Neural progenitor cell (in vitro differentiated cells): Measurements from ENCODE around the gene STX8. TPM values are rescaled to one million over a fixed set of nuclear protein-coding genes. Genes with fewer than 3 reads are reported as not detected.

Source experiments
- DNase-seq: peaks from one replicate; pipeline ENCODE4 v3.0.0-alpha.2; 2016; ENCODE audit warnings: low spot score
- H2AFZ ChIP-seq: fragments of 200-600 bp; sonication (generic); replicated peaks from 2 replicates; pipeline ENCODE4 v1.6.1; 2016; ENCODE audit warnings: antibody characterized with exemption
- H3F3A ChIP-seq: fragments of 200-600 bp; sonication (generic); 2 replicates; pipeline ENCODE4 v1.6.1; 2016; ENCODE audit warnings: antibody characterized with exemption, low read depth
- H3K27ac ChIP-seq: fragments of 200-600 bp; sonication (generic); 2 replicates; pipeline ENCODE4 v1.5.1; 2016; ENCODE audit warnings: mild to moderate bottlenecking
- H3K27me3 ChIP-seq: fragments of 200-600 bp; sonication (generic); 2 replicates; pipeline ENCODE4 v1.6.1; 2016; ENCODE audit warnings: mild to moderate bottlenecking, moderate library complexity
- H3K36me3 ChIP-seq: fragments of 200-600 bp; sonication (generic); 2 replicates; pipeline ENCODE4 v1.5.1; 2016
- H3K4me1 ChIP-seq: fragments of 200-600 bp; sonication (generic); 2 replicates; pipeline ENCODE4 v1.6.1; 2016; ENCODE audit warnings: mixed run types
- H3K4me2 ChIP-seq: fragments of 200-600 bp; sonication (generic); 2 replicates; pipeline ENCODE4 v1.6.1; 2016
- H3K4me3 ChIP-seq: fragments of 200-600 bp; sonication (generic); 2 replicates; pipeline ENCODE4 v1.5.1; 2016
- H3K79me2 ChIP-seq: fragments of 200-600 bp; sonication (generic); 2 replicates; pipeline ENCODE4 v1.6.1; 2016; ENCODE audit warnings: low read depth
- H3K9ac ChIP-seq: fragments of 200-600 bp; sonication (generic); 2 replicates; pipeline ENCODE4 v1.6.1; 2016
- H3K9me3 ChIP-seq: fragments of 200-600 bp; sonication (generic); 2 replicates; pipeline ENCODE4 v1.5.1; 2016; ENCODE audit warnings: low read depth
- H4K20me1 ChIP-seq: fragments of 200-600 bp; sonication (generic); 2 replicates; pipeline ENCODE4 v1.6.1; 2016; ENCODE audit warnings: low read depth
- H3K27ac Mint-ChIP-seq: 3 replicates; pipeline ENCODE4 v1.8.0; 2021; ENCODE audit warnings: mixed read lengths
- H3K27me3 Mint-ChIP-seq: 2 replicates; pipeline ENCODE4 v1.8.0; 2022; ENCODE audit warnings: low read depth, mild to moderate bottlenecking, inconsistent platforms, moderate library complexity, mixed read lengths; ENCODE audit not compliant: insufficient read depth
- H3K36me3 Mint-ChIP-seq: 3 replicates; pipeline ENCODE4 v1.8.0; 2021; ENCODE audit warnings: mixed read lengths
- H3K4me1 Mint-ChIP-seq: 3 replicates; pipeline ENCODE4 v1.8.0; 2021; ENCODE audit warnings: mixed read lengths
- H3K4me3 Mint-ChIP-seq: 3 replicates; pipeline ENCODE4 v1.8.0; 2021; ENCODE audit warnings: mild to moderate bottlenecking, moderate library complexity, mixed read lengths
- H3K9me3 Mint-ChIP-seq: 3 replicates; pipeline ENCODE4 v1.8.0; 2020; ENCODE audit warnings: mixed read lengths
- CTCF ChIP-seq: fragments of 200-600 bp; sonication (generic); IDR thresholded peaks from 2 replicates; pipeline ENCODE4 v1.5.1; 2017; ENCODE audit warnings: antibody characterized with exemption, mild to moderate bottlenecking
- EZH2 ChIP-seq: fragments of 200-600 bp; sonication (generic); IDR thresholded peaks from 2 replicates; pipeline ENCODE4 v1.6.1; 2017; ENCODE audit warnings: antibody characterized with exemption, mild to moderate bottlenecking, moderate library complexity
- EZH2phosphoT487 ChIP-seq: fragments of 200-600 bp; sonication (generic); IDR thresholded peaks from 2 replicates; pipeline ENCODE4 v1.6.1; 2017; ENCODE audit warnings: antibody characterized with exemption
- total RNA-seq: library from RNA; depleted of rRNA; stranded (reverse); fragments of >200 nt; gene quantifications from 2 replicates; pipeline ENCODE4 v1.2.3, GENCODE V29; 2015; ENCODE audit warnings: low replicate concordance

STX8 gene
- total RNA-seq, 1 donor from 2014 or later: 79.7 TPM

- no peaks in the 10 kb centered on the region for H3K4me1 ChIP-seq
- no peaks in the 10 kb centered on the region for H3K27me3 ChIP-seq
- H2AFZ ChIP-seq: no peak overlapping the region
- H3K36me3 Mint-ChIP-seq: no peaks in the 10 kb centered on the region
- H3K4me2 ChIP-seq: no peak overlapping the region
- no peak for DNase-seq
- H3K4me3 ChIP-seq: no peak overlapping the region
- H3K9me3 Mint-ChIP-seq: no peaks in the 10 kb centered on the region
- TF ChIP-seq CTCF (no peak), EZH2phosphoT487 (no peak), EZH2 (no peak)
- no peaks in the 10 kb centered on the region for H4K20me1 ChIP-seq
- H3K27me3 Mint-ChIP-seq: peaks cover 6% of the 10 kb centered on the region
- peaks cover 3% of the 10 kb centered on the region for H3K4me1 Mint-ChIP-seq
- H3F3A ChIP-seq: no peaks in the 10 kb centered on the region
- no peak overlapping the region for H3K27ac ChIP-seq
- no peaks in the 10 kb centered on the region for H3K9me3 ChIP-seq
- no peaks in the 10 kb centered on the region for H3K79me2 ChIP-seq
- H3K9ac ChIP-seq: no peak overlapping the region
- H3K36me3 ChIP-seq: no peaks in the 10 kb centered on the region
- H3K27ac Mint-ChIP-seq: no peak overlapping the region
- no peak overlapping the region for H3K4me3 Mint-ChIP-seq
Measured at GRCh38 chr17:9292561-9292941, 283.1 kb downstream of the STX8 start.

GRCh38 chr17:9291912-9292560 is 283.6 kb downstream of the STX8 start:
- Histone ChIP-seq H4K20me1 (no peaks in the 10 kb centered on the region), H3K36me3 (no peaks in the 10 kb centered on the region), H3K4me3 (no peak overlapping the region), H3K9me3 (no peaks in the 10 kb centered on the region), H3K27me3 (no peaks in the 10 kb centered on the region), H3K79me2 (no peaks in the 10 kb centered on the region), H3K4me1 (no peaks in the 10 kb centered on the region), H3K9ac (no peak overlapping the region), H2AFZ (no peak overlapping the region), H3K27ac (no peak overlapping the region), H3K4me2 (no peak overlapping the region), H3F3A (no peaks in the 10 kb centered on the region)
- Mint-ChIP-seq H3K9me3 (no peaks in the 10 kb centered on the region), H3K4me1 (peaks cover 3% of the 10 kb centered on the region), H3K4me3 (no peak overlapping the region), H3K27me3 (peaks cover 8% of the 10 kb centered on the region), H3K27ac (no peak overlapping the region), H3K36me3 (no peaks in the 10 kb centered on the region)
- peak; percentile 44 for DNase-seq
- TF ChIP-seq CTCF (peak; percentile 73), EZH2 (no peak), EZH2phosphoT487 (no peak)

- H3K27ac Mint-ChIP-seq: no peak overlapping the region
- TF ChIP-seq EZH2 (no peak), CTCF (no peak), EZH2phosphoT487 (no peak)
- H3K4me1 Mint-ChIP-seq: peaks cover 12% of the 10 kb centered on the region
- Histone ChIP-seq H2AFZ (no peak overlapping the region), H3K9ac (no peak overlapping the region), H3K4me3 (no peak overlapping the region), H3K4me2 (no peak overlapping the region), H3F3A (no peaks in the 10 kb centered on the region), H4K20me1 (no peaks in the 10 kb centered on the region), H3K4me1 (no peaks in the 10 kb centered on the region), H3K79me2 (no peaks in the 10 kb centered on the region), H3K27me3 (no peaks in the 10 kb centered on the region), H3K36me3 (no peaks in the 10 kb centered on the region), H3K27ac (no peak overlapping the region), H3K9me3 (no peaks in the 10 kb centered on the region)
- H3K27me3 Mint-ChIP-seq: peaks cover 8% of the 10 kb centered on the region
- no peaks in the 10 kb centered on the region for H3K9me3 Mint-ChIP-seq
- no peak for DNase-seq
- no peak overlapping the region for H3K4me3 Mint-ChIP-seq
- no peaks in the 10 kb centered on the region for H3K36me3 Mint-ChIP-seq
Measured at GRCh38 chr17:9290226-9290613, 285.4 kb downstream of the STX8 start.
